Stimulated activated naive CD8-positive, alpha-beta T cell treated with anti-CD3 and anti-CD28 coated beads, Interleukin-15, Interleukin-2, amounts not matched to agents 100 ng/mL and 50 ng/mL, for 24 hours (primary cell): Measurements from ENCODE around the gene PRKAR2B.
"Not testable (repeated sequence)": the region's sequence is repeated elsewhere in the genome, so short reads cannot be mapped to it uniquely, and the experiment has no call there.

Experiments
- H3K27ac Mint-ChIP-seq: one replicate; pipeline ENCODE4 v1.8.0; 2021; ENCODE audit warnings: mild to moderate bottlenecking, mixed read lengths
- H3K27me3 Mint-ChIP-seq: one replicate; pipeline ENCODE4 v1.8.0; 2021; ENCODE audit warnings: mixed read lengths
- H3K36me3 Mint-ChIP-seq: one replicate; pipeline ENCODE4 v1.8.0; 2021; ENCODE audit warnings: low read depth, mixed read lengths
- H3K4me1 Mint-ChIP-seq: one replicate; pipeline ENCODE4 v1.8.0; 2021; ENCODE audit warnings: low read depth, mixed read lengths
- H3K4me3 Mint-ChIP-seq: one replicate; pipeline ENCODE4 v1.8.0; 2021; ENCODE audit warnings: mild to moderate bottlenecking, mixed read lengths
- H3K9me3 Mint-ChIP-seq: one replicate; pipeline ENCODE4 v1.8.0; 2021; ENCODE audit warnings: mixed read lengths

Gene PRKAR2B

DNA sequence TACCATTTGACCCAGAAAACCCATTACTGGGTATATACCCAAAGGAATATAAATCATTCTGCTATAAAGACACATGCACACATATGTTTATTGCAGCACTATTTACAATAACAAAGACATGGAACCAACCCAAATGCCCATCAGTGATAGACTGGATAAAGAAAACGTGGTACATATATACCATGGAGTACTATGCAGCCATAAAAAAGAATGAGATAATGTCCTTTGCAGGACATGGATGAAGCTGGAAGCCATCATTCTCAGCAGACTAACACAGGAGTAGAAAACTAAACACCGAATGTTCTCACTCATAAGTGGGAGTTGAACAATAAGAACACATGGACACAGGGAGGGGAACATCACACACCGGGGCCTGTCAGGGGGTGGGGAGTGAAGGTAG, 111.2 kb downstream of the PRKAR2B start:
- not testable (repeated sequence) for H3K4me1 Mint-ChIP-seq, H3K9me3 Mint-ChIP-seq, H3K36me3 Mint-ChIP-seq, H3K27me3 Mint-ChIP-seq, H3K4me3 Mint-ChIP-seq, H3K27ac Mint-ChIP-seq

DNA sequence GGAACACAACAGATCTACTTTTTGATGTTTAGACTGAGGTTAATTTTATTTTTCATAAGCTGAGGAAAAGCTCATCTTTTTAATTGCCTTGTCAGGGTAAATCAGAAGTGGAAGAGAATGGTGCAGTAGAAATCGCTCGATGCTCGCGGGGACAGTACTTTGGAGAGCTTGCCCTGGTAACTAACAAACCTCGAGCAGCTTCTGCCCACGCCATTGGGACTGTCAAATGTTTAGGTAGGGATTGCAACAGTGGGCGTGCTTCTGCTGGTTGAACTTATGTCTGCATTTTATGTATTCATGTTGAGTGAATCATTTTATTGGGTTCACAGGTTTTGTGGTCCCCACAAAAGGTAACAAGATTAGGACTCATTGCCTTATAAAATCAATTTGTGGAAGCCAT, 112.6 kb downstream of the PRKAR2B start:
- no peaks in the 10 kb centered on the region for H3K9me3 Mint-ChIP-seq
- H3K36me3 Mint-ChIP-seq, result no peaks in the 10 kb centered on the region
- H3K27me3 Mint-ChIP-seq, result no peaks in the 10 kb centered on the region
- no peak overlapping the region for H3K4me3 Mint-ChIP-seq
- no peak overlapping the region for H3K27ac Mint-ChIP-seq
- no peaks in the 10 kb centered on the region for H3K4me1 Mint-ChIP-seq

DNA sequence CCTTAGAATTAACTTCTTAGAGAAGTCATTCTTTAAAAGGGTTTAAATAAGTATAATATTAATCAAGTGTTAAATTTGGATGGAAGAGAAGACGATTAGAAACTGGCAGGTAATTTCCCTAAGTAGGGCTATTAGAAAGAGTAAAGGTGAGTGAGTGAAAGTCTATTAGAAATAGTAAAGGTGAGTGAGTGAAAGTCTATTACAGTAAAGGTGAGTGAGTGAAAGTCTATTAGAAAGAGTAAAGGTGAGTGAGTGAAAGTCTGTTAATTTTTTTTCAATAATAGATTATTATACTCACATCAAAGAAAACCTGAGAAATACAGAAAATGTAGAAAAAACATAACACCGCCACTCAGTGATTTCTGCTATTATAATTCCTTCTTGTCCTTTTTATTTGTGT, 113.5 kb downstream of the PRKAR2B start:
- Mint-ChIP-seq H3K27me3 (no peaks in the 10 kb centered on the region), H3K36me3 (no peaks in the 10 kb centered on the region), H3K4me3 (no peak overlapping the region), H3K9me3 (no peaks in the 10 kb centered on the region), H3K27ac (no peak overlapping the region), H3K4me1 (no peaks in the 10 kb centered on the region)

DNA sequence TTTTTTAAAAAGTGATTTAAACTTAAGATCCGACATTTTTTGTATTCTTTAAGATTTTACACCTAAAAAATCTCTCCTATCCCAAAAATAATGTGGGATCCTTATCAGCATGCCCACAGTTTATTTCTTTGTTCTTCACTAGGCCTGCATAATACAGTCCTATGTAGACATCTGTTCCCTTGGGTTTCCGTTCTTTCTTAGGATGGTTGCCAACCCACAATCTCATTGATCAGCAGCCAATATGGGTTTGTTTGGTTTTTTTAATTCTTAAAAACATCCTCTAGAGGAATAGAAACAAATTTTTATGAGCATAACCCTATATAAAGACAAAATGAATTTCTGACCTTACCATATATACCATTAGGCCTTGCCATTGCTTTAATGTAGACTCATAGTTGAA, 115.9 kb downstream of the PRKAR2B start:
- H3K36me3 Mint-ChIP-seq, result no peaks in the 10 kb centered on the region
- H3K4me1 Mint-ChIP-seq, result no peaks in the 10 kb centered on the region
- no peak overlapping the region for H3K4me3 Mint-ChIP-seq
- peaks cover 3% of the 10 kb centered on the region for H3K27me3 Mint-ChIP-seq
- H3K27ac Mint-ChIP-seq, result no peak overlapping the region
- H3K9me3 Mint-ChIP-seq, result no peaks in the 10 kb centered on the region

DNA sequence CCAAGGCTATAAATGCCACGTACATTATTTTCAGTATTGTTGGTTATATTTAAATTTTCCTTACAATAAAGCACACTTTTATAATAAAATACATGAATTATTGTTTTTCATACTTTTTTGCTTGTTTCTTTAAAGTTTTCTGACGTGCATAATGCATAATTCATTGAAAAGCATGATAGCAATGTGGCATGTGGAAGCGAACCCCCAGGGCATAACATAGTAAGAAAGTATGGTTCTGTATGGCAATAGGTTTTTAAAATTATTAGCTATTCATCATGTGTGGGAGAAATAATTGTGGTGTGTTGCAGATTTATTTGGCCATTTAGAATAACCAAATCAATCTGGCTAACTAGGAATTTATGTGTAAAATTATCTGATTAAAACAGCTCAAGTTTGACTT, 116.9 kb downstream of the PRKAR2B start:
- H3K36me3 Mint-ChIP-seq, result no peaks in the 10 kb centered on the region
- H3K4me1 Mint-ChIP-seq, result peaks cover 3% of the 10 kb centered on the region
- H3K9me3 Mint-ChIP-seq, result no peaks in the 10 kb centered on the region
- no peak overlapping the region for H3K27ac Mint-ChIP-seq
- no peak overlapping the region for H3K4me3 Mint-ChIP-seq
- peaks cover 3% of the 10 kb centered on the region for H3K27me3 Mint-ChIP-seq

DNA sequence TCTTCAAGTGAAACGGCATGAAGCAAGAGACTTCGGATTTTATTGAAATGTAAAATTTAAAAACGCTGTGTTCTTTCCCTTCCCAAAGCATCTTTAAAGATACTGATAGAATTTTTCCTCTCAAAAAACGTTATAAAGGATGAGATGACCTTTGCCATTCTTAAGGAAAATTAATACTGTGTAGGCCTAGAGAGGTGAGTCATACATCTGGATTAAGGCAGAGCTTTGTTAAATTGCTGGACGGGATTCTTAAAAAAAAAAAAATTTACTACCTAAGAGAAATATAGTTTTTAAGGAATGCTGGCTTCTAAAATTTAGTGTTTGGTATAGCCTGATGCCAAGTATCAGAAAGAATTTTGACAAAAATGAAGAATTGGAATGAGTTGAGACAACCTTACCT, 118.0 kb downstream of the PRKAR2B start:
- Mint-ChIP-seq H3K4me3 (no peak overlapping the region), H3K9me3 (no peaks in the 10 kb centered on the region), H3K27me3 (peaks cover 3% of the 10 kb centered on the region), H3K36me3 (no peaks in the 10 kb centered on the region), H3K4me1 (peaks cover 14% of the 10 kb centered on the region), H3K27ac (no peak overlapping the region)

DNA sequence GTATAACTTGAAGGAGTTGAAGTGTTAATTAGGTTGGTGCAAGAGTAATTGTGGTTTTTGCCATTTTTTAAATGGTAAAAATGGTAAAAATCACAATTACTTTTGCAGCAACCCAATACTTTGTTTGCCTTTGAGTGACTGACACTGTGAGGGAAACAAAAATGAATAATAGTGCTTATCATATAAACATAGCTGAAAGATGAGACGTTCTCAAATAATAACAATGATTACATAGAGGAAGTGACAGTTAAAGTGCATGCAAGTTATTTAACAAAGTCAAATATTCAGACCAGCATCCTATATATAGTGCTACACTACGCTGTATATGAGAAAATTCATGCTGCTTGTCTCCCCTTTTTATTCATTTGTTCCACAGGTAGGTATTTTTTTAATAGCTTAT, 119.6 kb downstream of the PRKAR2B start:
- no peak overlapping the region for H3K27ac Mint-ChIP-seq
- no peak overlapping the region for H3K4me3 Mint-ChIP-seq
- H3K36me3 Mint-ChIP-seq, result no peaks in the 10 kb centered on the region
- peaks cover 3% of the 10 kb centered on the region for H3K27me3 Mint-ChIP-seq
- peaks cover 23% of the 10 kb centered on the region for H3K4me1 Mint-ChIP-seq
- no peaks in the 10 kb centered on the region for H3K9me3 Mint-ChIP-seq

DNA sequence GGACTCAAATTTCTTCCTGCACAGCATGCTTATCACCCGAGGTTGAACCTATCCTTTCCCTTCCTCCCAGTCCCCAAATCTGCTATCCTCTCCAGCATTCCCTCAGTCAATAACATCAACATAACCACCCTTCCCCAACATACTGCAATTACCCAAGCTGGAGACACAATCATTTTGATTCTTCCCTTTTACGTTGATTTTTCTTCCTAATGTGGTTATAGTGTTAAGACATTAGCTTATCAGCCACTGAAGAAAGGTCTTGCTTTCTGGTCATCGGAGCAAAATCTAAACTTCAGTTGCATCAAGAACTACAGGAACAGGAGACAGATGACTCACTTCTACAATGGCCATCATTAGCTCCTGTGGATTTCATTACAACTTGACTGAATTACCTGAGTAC, 120.8 kb downstream of the PRKAR2B start:
- Mint-ChIP-seq H3K9me3 (no peaks in the 10 kb centered on the region), H3K4me1 (peaks cover 23% of the 10 kb centered on the region), H3K4me3 (no peak overlapping the region), H3K27ac (no peak overlapping the region), H3K27me3 (peaks cover 3% of the 10 kb centered on the region), H3K36me3 (no peaks in the 10 kb centered on the region)

DNA sequence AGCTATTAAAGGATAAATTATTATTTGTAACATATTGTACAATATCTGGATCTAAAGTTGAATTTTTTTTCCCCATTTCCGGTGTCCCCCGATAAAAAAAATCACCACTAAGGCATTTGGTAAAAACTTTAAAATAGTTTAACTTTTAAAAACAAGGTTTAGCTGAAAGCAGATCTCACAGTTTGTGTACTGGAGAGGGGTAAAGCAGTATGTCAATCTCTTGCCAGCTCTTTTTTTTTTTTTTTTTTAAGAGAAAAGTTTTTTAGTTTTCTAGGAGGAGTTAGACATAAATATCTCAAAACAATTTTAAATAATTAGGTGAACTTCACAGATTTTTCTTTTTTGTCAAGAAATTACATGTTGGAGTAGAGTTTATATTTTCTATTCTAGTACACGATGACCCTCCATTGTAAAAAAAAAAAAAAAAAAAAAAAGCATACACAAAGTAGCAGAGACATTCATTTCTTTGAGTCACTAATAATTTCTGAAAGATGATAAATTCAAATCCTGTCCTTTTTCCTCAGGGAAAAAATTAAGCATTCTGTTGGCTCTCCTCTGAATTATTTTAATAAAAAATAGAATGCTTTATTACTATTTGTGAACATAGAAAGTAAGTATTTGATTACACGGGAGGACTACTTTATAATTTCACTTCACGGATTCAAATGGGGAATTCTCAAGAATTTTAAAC, 122.4 kb downstream of the PRKAR2B start:
- peak overlapping the region; percentile 98 for H3K27ac Mint-ChIP-seq
- H3K4me1 Mint-ChIP-seq, result peaks cover 34% of the 10 kb centered on the region
- peak overlapping the region; percentile 92 for H3K4me3 Mint-ChIP-seq
- H3K9me3 Mint-ChIP-seq, result no peaks in the 10 kb centered on the region
- no peaks in the 10 kb centered on the region for H3K36me3 Mint-ChIP-seq
- H3K27me3 Mint-ChIP-seq, result peaks cover 3% of the 10 kb centered on the region

DNA sequence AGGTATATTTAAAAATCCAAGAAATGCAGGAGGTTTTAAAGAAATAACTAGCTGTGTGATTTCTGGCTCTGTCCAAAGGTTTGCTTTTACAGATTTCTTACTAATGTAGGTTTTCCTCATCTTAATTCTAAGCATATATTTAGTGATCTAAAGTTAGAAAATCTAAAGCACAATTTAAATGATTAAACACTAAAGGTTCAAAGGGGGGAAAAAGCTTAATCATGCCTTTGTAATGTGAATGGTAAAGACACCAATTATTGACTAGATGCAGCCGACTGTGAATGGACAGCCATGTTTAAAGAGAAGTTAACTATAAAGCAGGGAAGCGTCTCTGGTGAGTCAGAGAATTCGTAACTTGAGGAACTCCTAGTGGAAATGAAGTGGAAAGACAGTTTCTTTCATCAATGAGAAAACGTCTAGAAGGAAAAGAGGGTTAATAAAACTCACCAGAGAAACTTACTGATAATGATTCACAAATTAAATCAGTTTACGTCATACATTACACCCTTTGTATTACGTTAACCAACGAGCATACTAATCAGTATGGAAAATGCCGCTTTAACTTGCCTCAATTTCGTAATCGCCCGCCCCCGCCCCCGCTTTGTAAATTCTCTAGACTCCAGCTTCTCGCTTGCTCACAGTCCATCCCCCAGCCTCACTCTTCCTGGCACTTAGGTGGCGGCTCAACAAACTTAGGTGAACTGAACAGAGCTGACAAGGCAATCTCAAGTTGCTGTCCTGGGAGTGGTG, 123.2 kb downstream of the PRKAR2B start:
- Mint-ChIP-seq H3K36me3 (no peaks in the 10 kb centered on the region), H3K4me1 (peaks cover 42% of the 10 kb centered on the region), H3K4me3 (peak overlapping the region; percentile 92), H3K27me3 (peaks cover 3% of the 10 kb centered on the region), H3K27ac (peak overlapping the region; percentile 98), H3K9me3 (no peaks in the 10 kb centered on the region)

DNA sequence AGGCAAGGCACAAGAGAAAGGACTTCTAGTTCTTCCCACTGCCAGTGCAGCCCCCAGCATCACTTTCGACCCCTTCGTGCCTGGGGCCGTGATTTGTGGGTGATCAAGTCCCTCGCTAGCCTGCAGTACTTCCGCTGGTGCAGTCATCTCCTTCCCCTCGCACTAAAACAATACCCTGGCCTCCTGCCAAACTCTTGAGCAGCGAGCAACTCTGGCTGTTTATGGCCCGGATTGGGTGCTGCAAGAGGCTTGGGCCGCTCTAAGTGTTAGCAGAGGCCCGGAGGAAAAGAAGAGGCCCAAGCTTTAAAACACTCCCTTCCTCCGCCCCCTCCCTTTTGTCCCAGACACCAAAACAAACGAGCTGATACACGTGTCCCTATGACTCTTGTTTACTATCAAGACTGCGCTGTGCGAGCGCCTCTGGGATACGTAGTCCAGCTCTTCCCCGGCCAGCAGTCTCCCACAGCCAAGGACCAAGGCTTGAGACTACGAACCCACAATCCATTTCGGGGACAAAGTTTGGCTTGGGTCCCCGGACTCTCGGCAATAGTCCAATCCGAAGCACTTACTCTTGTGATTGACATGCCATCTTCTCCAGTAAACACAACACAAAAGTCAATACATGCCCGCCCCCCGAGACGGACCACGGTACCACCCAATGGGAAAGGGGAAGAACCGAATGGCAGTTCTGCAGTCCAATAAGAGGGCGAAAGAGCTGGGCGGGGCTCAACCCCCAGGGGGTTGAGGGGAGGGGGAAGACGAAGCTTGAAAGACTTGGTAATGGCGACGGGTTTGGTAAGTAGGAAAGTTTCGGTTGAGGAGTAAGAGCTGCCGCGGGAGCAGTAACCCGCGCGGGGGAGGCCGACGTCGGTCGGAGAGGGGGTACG, 124.0 kb downstream of the PRKAR2B start, which contains the start of gene HBP1:
Gene HBP1, plus strand, starts transcription at position 771 of the 887 bp plus-strand sequence. CDS start 10,891 bp downstream, outside the sequence.
- Mint-ChIP-seq H3K27ac (peak within 1 kb of the TSS; percentile 98), H3K4me1 (peaks cover 50% of the 10 kb centered on the region), H3K36me3 (no peaks in the 10 kb centered on the region), H3K4me3 (peak within 1 kb of the TSS; percentile 92), H3K27me3 (peaks cover 3% of the 10 kb centered on the region), H3K9me3 (no peaks in the 10 kb centered on the region)

DNA sequence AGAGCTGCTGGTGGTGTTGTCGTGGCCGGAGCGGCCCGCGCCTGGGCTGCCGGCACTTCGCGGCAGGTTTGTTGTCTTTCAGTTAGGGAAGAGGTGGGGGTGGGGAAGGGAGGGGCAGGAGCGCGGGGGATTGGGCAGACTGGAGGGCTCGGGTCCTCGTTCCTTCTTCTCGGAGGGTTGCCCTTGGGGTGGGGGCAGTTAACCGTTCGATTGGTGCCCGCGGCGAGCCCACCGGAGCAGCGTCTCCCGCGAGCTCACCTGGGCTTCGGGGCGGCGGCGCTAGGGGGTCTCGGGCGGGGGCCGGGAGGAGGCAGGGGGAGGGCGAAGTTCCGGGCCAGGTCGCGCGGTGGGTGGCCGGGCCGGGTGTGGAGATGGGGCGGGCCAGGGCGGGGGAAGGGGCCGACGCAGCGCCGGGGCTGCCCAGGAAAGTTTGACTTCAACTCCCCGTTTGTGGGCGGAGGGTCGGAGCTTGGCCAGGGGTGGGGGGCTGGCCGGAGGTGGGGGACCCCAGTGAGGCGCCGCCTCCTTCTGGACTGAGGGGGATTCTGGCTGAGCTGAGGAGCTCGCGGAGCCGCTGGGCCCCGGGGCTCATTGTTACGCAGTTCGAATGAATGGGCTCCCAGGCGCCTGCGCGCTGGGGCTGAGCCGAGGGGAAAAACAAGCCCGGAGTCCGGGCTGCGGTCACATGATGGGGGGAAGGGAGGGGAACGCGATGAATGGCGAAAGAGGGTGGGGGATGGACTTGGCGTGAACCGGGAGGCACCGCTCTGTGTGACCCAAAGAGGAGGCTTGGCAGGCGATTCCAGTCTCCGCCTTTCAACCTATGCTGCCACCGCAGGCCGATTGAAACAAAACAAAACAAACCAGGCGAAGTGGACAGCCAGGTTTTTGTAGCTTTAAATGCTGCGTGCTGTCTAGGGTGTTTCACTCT, 124.9 kb downstream of the PRKAR2B start:
- no peaks in the 10 kb centered on the region for H3K36me3 Mint-ChIP-seq
- H3K4me1 Mint-ChIP-seq, result peaks cover 59% of the 10 kb centered on the region
- H3K9me3 Mint-ChIP-seq, result no peaks in the 10 kb centered on the region
- H3K4me3 Mint-ChIP-seq, result peak overlapping the region; percentile 92
- peaks cover 3% of the 10 kb centered on the region for H3K27me3 Mint-ChIP-seq
- peak overlapping the region; percentile 98 for H3K27ac Mint-ChIP-seq

DNA sequence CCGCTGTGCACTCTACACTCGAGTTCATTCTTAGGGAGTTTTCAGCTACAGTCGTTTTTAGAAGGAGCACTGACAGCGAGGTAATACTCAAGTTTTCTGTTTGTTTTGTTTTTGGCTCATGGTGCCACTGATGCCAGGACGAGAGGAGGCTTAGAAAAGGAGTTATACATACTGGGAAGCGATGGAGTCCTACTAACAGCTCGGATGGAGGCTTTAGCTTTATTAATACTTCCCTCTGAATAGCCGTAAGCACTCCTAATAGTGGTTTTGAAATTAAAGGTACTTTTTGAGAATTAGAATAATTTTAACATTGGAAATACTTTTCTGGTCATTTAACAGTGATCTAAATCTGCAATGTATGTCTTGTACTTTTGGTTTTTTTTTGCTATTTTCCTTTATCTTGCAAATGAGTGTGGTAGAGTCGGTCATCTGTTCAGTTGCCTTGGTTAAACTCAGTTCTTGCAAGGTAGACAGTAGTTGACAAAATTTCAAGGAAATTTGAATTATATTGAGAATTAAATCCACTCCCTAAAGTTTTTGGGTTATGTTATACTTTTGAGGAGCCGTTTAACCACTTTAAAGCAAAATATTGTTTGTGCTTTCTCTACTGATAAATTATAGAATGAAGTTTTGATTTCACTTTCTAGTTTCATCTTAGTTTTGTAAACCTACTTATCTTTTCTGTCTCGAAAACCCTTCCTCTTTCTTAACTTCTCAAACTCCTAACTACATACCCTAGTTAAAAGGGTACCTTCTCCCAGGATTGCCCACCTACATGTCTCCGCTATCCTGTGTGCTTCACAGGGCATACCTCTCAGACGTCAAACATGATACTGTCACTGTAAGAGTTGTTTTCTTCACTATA, 125.8 kb downstream of the PRKAR2B start:
- H3K4me1 Mint-ChIP-seq, result peaks cover 68% of the 10 kb centered on the region
- H3K9me3 Mint-ChIP-seq, result no peaks in the 10 kb centered on the region
- H3K27ac Mint-ChIP-seq, result peak overlapping the region; percentile 92

More for the DNA sequence above, 125.8 kb downstream of the PRKAR2B start:
- Mint-ChIP-seq H3K27me3 (no peaks in the 10 kb centered on the region), H3K4me3 (peak overlapping the region; percentile 92), H3K36me3 (no peaks in the 10 kb centered on the region)
